Bone marrow (tissue), 2 donors: ENCODE results near the gene ASS1.
"Not testable (repeated sequence)": the region's sequence is repeated elsewhere in the genome, so short reads cannot be mapped to it uniquely, and the experiment has no call there.

Experiments
- DNase-seq, 2 donors: peaks; one replicate each; lab custom pipeline; 2025; lab: John Stamatoyannopoulos, UW

ASS1 gene

DNA sequence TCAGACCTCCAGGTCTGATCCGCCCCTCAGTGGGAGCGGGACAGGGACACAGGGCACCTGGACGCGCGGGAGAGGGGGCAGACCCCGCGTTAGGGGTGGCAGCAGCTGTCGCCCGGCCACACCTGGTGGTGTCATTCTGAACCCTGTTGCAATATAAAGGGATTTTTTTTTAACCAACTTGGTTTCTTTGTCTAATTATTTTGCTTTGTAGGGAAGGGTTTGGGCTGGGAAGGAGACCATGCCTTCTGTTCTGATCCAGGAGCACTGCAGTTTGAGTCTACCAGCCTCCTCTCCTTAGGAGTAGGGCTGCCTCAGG, 10.9 kb upstream of the ASS1 start:
- DNase-seq: no peak

DNA sequence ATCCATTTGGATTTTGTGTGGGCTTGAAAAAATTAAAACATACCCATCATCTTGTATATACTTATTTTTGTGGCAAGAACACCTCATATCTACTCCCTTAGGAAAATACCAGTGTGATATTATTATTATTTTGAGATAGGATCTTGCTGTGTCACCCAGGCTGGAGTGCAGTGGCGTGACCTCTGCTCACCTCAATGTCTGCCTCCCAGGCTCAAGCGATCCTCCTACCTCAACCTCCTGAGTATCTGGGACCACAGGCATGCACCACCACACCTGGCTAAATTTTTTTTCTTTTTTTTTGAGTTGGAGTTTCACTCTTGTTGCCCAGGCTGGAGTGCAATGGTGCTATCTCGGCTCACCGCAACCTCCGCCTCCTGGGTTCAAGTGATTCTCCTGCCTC, 10.1 kb upstream of the ASS1 start:
- DNase-seq: not testable (repeated sequence)

DNA sequence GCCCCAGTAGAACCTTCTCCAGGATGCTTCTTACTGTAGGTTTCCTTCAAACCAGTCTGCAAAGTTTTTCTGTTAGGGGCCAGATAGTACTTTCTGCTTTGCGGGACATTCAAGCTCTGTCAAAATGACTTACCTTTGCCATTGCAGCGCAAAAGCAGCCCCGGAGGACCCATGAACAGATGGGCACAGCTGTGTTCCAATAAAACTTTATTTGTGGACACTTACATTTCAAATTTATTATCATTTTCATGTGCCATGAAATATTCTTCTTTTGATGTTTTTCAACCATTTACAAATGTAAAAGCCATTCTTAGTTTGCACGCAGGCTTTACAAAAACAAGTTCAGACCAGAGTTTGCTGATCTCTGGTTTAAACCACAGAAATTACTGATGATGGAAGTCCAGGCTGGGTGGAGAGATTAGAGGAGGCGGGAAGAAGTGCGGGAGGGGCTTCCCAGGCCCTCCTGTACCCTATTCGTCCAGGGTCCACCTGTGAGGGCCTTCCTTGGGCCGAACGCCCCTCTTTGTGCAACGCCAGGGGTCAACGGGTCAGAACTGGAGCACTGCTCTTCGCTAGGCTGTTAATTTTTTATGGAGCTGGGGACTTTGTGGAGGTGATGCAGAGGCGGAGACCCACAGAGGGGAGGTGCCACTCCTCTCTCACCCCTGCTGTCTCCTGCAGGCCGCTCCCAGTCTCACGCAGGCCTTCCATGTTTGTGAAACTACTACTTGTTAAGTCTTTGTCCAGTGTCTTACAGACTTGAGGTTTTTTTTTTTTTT, 7.6 kb upstream of the ASS1 start:
- DNase-seq: no peak

GRCh38 chr9:130438382-130438981, 6.3 kb upstream of the ASS1 start:
- DNase-seq: no peak

GRCh38 chr9:130441031-130441430, 3.7 kb upstream of the ASS1 start:
- DNase-seq: no peak

DNA sequence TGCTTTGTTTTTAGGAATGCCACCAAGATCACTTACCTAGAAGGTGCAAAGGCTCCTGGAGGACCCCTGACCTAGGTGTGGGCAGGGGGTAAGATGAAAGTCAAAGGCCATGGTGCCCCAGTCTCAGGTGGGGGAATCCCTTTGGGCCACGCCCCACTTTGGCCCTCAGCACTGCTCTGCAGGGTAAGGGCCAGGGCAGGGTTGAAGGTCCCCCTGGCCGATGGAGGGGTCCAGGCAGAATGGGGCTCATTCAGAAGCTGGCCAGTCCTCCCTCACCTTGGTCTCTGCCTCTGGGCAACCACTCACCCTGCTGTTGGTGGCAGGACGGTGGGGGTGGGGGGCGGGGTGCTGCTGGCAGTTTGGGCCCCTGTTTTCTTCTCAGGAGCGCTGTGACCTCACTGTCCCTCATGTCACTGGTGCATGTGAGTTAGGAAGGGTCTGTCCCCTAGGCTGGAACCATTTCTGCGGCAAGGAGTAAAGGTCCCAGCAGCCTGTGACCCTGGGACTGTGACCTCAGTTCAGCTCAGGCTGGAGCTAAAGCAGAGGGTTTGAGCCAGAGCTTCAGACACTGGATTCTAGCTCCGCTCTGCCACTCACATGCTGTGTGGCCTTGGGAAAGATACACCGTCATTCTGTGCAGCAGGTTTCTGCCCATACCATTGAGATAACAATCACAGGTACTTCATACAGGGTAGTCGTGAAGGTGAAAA, 1.9 kb upstream of the ASS1 start:
- no peak for DNase-seq

DNA sequence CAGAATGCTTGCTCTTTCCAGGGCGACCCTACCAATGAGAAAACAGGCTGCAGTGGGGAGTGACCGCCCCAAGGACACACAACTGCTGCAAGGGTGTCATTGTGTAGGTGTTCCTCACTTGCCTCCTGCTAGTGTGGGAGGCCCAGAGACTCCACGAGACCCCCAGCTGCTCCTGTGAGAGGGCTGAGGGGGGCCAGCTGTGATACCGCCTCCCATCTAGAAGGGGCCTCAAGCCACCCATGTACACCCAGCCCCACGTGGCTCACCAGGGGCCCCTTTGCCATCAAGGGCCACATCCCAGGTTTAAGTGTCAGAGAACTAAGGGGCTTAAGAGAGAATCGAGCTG, 1.3 kb upstream of the ASS1 start:
- no peak for DNase-seq

DNA sequence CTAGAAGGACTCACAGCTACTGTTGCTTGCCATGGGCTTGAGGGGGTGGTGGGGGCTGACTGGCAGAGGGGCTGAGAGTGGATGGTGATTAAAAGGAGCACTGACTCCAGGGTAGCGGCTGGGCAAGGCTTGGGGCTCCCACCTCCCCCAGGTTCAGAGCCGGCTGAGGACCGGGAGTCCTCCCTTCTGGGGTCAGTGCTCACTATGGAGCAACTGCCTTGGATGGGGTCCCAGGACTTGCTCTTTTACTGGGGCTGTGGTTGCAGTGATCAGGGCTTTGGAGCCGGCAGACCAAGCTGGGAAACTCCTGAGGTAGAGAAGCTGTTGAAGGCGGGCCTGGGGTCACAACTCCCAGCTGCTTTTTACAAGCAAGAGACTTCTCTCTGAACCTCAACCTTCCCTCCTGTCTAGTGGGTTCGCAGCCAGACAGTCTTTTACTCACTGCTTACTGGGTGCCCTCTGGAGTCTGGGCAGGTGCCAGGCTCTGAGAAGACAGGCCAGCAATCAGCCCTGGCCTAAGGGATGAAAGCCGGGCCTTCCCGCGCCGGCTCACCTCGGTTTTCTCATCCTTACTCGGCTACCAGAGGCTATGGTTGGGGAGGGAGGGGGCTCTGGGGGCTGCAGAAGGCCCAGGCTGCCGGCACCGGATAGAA, 795 bp upstream of the ASS1 start:
- no peak for DNase-seq

DNA sequence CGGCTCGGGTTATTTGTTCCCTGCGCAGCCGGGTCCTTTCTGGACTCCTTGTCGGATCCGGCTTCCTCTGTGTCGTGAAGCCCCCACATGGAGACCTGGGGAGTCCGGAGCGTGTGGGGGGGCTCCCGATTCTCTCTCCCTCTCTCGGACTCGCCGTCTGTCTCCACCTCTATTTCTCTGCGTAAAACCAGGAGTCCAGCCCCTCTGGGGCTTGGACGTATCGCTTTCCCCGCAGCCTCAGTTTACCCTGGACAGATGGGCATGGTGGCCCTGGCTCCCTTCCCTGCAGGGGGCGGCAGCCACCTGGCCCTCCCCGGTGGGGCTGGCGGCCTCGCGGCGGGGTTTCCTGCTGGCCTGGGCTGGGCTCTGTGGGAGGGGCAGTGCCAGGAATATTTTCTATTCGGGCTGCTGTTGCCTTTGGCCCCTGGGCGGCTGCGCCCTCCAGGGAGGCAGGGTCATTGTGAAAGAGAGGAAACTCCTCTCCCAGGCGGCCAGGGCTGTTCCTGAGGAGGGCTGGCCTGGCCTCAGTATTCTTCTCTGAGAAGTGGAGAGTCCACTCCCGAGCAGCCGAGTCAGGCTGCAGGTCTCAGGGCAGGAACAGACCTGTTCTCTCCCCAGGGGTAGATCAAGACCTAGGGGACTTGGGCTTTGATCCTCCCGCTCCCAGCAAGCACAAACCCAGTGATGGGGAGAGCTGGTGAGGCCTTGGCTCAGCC, 665 bp downstream of the ASS1 start:
- no peak for DNase-seq

GRCh38 chr9:130446101-130446861, 1.5 kb downstream of the ASS1 start:
- DNase-seq: no peak

- DNase-seq: no peak
These were observed 2.5 kb downstream of the ASS1 start for GRCh38 chr9:130447193-130447816.

GRCh38 chr9:130448035-130448624, 3.4 kb downstream of the ASS1 start:
- no peak for DNase-seq

DNA sequence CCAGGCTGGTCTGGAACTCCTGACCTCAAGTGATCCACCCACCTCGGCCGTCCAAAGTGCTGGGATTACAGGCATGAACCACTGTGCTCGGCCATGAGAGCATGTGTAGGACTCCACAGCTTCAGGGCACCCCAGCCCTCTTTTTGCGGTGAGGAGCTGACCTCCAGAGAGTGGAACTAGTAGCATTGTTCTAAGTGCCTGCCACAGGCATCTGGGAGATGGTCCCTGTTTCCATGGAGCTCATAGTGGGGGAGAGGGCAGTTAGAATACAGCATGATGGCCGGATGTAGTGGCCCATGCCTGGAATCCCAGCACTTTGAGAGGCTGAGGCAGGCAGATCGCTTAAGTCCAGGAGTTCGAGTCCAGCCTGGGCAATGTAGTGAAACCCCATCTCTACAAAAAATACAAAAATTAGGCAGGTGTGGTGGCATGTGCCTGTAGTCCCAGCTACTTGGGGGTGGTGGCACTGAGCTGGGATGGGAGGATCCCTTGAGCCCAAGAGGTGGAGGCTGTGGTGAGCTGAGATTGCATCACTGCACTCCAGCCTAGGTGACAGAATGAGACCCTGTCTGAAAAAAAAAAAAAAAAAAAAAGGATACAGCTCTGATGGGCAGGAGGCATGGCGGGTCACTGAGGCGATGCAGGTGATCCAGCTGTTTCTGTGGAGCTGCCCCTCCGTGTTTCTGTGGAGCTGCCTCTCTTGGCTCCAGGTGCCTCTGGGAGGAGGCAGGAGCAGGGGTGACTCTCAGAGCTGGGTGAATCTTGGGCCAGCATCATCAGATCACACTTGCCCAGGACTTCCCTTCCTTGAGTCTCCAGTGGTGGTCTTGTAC, 4.2 kb downstream of the ASS1 start:
- no peak for DNase-seq

DNA sequence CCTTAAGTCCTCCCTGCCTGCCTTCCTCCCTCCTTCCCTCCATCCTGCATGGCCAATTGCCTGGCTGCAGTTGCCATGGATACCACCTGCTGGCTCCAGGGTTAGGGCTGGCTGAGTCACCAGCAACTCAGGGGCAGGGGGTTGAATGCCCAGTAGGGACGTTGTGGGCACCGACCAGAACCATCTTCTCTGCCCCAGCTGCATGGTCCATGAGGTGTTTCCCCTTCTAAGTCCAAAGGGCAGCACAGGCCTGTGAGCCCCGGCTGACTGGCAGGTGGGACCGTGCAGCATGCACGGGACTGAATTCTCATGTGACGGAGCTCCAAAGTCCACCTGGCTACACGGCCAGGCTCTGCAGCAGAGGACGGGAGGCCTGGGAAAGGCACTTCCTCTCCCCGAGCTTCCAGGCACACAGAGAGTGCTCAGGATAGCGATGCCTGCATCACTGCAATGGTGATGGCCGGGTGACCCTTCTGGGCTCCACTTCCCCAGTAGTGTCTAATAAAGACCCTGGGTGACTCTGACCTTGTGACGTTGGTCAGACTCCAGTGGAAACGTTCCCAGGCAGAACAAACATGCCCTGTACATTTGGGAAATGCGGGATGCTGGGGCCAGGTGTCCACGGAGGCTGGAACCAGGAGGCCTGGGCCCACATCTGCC, 5.7 kb downstream of the ASS1 start:
- no peak for DNase-seq

DNA sequence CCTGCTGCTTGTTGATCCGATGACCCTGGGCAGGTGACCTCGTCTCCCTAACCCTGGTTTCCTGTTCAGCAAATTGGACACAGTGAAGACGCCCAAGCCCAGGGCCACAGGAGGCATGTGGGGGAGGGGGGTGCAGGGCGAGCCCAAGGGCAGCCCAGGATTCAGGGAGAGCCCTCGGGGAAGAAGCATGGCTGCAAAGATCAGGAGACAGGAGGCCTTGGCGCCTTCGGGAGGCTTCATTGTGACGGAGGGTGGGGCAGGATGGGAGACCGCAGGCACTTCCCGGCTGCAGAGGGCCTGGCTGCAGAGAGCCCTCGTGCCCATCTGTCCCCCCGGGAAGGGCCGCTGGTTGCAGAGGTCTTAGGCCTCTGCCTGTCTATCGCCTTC, 6.2 kb downstream of the ASS1 start:
- DNase-seq: no peak

- no peak for DNase-seq
These were observed 7.0 kb downstream of the ASS1 start for GRCh38 chr9:130451509-130452388.

- DNase-seq: no peak
These were observed 8.1 kb downstream of the ASS1 start for GRCh38 chr9:130452835-130453234.

GRCh38 chr9:130453487-130453886, 8.7 kb downstream of the ASS1 start:
- DNase-seq: no peak
